Measurements from ENCODE around the gene MESD.
"Not testable (repeated sequence)": the region's sequence is repeated elsewhere in the genome, so short reads cannot be mapped to it uniquely, and the experiment has no call there.

The MESD gene

GRCh38 chr15:80966431-80967197, 23.0 kb downstream of the MESD start:
- DNase-seq (ENCODE audit: low read depth in 4 of 4, low spot score in 1 of 4) = no peak

- DNase-seq (ENCODE audit: low read depth in 4 of 4, low spot score in 1 of 4) = not testable (repeated sequence)
Observed at GRCh38 chr15:80965454-80965853, 24.2 kb downstream of the MESD start.

GRCh38 chr15:80958818-80959495, 30.7 kb downstream of the MESD start:
- no peak for DNase-seq (ENCODE audit: low read depth in 4 of 4, low spot score in 1 of 4)

- no peak for DNase-seq (ENCODE audit: low read depth in 4 of 4, low spot score in 1 of 4)
Observed at GRCh38 chr15:80957976-80958375, 31.6 kb downstream of the MESD start.

- DNase-seq (ENCODE audit: low read depth in 4 of 4, low spot score in 1 of 4) = no peak
Observed at GRCh38 chr15:80957556-80957955, 32.1 kb downstream of the MESD start.

GRCh38 chr15:80955571-80956452, 33.8 kb downstream of the MESD start:
- peak; percentile 19 to 57 (median 28) for DNase-seq (ENCODE audit: low read depth in 4 of 4, low spot score in 1 of 4)

GRCh38 chr15:80953953-80954778, 35.5 kb downstream of the MESD start:
- no peak for DNase-seq (ENCODE audit: low read depth in 4 of 4, low spot score in 1 of 4)

GRCh38 chr15:80953001-80953952, 36.3 kb downstream of the MESD start:
- DNase-seq (ENCODE audit: low read depth in 4 of 4, low spot score in 1 of 4) = no peak

- no peak for DNase-seq (ENCODE audit: low read depth in 4 of 4, low spot score in 1 of 4)
Observed at GRCh38 chr15:80951941-80952340, 37.7 kb downstream of the MESD start.

GRCh38 chr15:80950291-80951078, 39.1 kb downstream of the MESD start:
- DNase-seq (ENCODE audit: low read depth in 4 of 4, low spot score in 1 of 4) = no peak

- no peak for DNase-seq (ENCODE audit: low read depth in 4 of 4, low spot score in 1 of 4)
Observed at GRCh38 chr15:80949756-80950155, 39.9 kb downstream of the MESD start.

- no peak for DNase-seq (ENCODE audit: low read depth in 4 of 4, low spot score in 1 of 4)
Observed at GRCh38 chr15:80948651-80949292, 40.8 kb downstream of the MESD start.

GRCh38 chr15:80946576-80946975, 43.0 kb downstream of the MESD start:
- no peak for DNase-seq (ENCODE audit: low read depth in 4 of 4, low spot score in 1 of 4)

- no peak for DNase-seq (ENCODE audit: low read depth in 4 of 4, low spot score in 1 of 4)
Observed at GRCh38 chr15:80945605-80946004, 44.0 kb downstream of the MESD start.

- DNase-seq (ENCODE audit: low read depth in 4 of 4, low spot score in 1 of 4) = no peak
Observed at GRCh38 chr15:80944818-80945217, 44.8 kb downstream of the MESD start.

- DNase-seq (ENCODE audit: low read depth in 4 of 4, low spot score in 1 of 4) = no peak
Observed at GRCh38 chr15:80942746-80943565, 46.7 kb downstream of the MESD start.

- no peak for DNase-seq (ENCODE audit: low read depth in 4 of 4, low spot score in 1 of 4)
Observed at GRCh38 chr15:80942266-80942665, 47.4 kb downstream of the MESD start.

- no peak for DNase-seq (ENCODE audit: low read depth in 4 of 4, low spot score in 1 of 4)
Observed at GRCh38 chr15:80940851-80941250, 48.8 kb downstream of the MESD start.

All from stimulated activated CD4-positive, alpha-beta T cell treated with anti-CD3 and anti-CD28 coated beads, Interleukin-1b, Interleukin-23, amount 100 ng/mL, for 24 hours (primary cell).